NCI-H1417 treated with DMSO at 0.1 percent for 48 hours (cell line): ENCODE data around the gene DUSP28.
"Not testable (repeated sequence)": the region's sequence is repeated elsewhere in the genome, so short reads cannot be mapped to it uniquely, and the experiment has no call there.

Source experiments
- DNase-seq: peaks from one replicate; lab custom pipeline; 2025; lab: John Stamatoyannopoulos, UW

Gene DUSP28, protein sequence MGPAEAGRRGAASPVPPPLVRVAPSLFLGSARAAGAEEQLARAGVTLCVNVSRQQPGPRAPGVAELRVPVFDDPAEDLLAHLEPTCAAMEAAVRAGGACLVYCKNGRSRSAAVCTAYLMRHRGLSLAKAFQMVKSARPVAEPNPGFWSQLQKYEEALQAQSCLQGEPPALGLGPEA

GRCh38 chr2:240560084-240560479 is at the start of gene DUSP28:
TSS of gene DUSP28 (plus strand) at chr2:240560357. CDS start at chr2:240560685, 328 bp downstream.
- DNase-seq: no peak

DNA sequence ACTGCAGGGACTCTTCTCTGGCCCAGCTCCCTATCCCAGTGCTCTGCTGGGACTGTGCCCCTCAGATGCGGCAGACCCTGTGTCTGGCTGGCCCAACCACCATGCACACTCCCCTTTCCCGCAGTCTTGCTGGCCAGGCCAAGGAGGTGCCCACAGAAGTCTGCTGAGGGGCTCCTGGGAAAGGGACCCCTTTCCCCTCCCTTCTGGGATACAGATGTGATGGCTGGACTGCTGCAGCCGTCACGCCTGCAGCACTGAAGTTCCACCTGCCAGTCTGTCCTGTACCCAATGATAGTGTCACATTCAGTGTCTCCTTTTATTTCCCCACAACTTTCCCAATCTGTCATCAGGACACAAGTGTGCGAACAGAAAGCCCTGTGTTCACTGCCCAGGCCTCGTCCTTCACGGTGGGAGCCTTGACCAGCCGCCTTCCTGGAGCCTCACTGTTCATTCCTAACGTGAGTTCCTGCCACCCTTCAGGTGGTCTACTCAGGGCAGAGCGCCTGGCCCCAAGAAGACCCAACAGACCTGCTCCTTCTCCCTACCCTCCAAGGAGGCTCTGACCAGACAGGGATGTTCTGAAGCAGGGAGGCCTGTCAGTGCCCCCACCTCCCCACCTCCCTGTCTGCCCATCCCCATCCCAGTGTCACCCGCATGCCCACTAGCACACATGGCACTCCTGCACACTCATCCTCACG is 49.5 kb upstream of the DUSP28 start:
- DNase-seq: no peak

GRCh38 chr2:240511351-240512108 is 48.6 kb upstream of the DUSP28 start:
- DNase-seq: no peak

- DNase-seq: no peak
Measured at GRCh38 chr2:240512109-240512485, 48.1 kb upstream of the DUSP28 start.

DNA sequence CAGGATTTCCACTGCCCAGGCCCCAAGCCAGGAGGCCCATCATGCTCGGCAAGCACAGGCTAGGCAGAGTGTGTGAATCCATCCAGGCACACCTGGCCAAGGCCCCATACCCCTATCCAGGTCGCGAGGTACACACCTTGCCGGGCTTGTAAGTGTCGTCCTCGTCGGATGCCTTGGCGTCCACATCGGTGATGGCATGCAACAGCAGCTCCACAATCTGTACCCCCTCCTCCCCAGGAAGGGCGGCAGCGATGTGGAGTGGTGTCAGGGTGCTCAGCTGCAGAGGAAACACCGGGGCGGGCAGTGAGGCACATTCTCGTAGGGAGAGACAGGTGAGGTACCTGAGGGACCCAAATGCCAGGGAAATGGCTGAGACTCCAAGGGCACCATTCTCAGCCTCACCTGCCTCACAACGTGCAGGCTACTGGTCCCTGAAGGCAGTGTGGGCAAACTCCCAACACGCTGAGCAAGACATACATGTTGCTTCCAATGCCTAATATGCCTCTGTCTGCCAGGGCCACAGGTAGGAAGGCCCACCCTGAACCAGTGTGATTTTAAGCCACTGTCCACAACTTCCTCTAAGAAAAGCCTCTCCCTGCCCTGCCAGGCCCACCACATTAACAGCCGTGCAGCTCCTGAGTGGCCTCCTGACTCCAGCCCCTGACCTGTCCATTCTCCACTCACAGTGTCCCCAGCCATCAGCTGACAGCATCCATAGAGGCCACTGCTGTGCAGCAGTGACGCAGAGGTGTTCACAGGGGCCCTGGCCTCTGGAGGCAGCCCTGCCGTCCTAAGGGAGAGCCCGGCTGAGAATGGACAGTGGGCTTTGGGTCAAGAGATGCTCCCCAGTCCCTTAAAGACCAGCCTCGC is 47.3 kb upstream of the DUSP28 start:
- DNase-seq: no peak

DNA sequence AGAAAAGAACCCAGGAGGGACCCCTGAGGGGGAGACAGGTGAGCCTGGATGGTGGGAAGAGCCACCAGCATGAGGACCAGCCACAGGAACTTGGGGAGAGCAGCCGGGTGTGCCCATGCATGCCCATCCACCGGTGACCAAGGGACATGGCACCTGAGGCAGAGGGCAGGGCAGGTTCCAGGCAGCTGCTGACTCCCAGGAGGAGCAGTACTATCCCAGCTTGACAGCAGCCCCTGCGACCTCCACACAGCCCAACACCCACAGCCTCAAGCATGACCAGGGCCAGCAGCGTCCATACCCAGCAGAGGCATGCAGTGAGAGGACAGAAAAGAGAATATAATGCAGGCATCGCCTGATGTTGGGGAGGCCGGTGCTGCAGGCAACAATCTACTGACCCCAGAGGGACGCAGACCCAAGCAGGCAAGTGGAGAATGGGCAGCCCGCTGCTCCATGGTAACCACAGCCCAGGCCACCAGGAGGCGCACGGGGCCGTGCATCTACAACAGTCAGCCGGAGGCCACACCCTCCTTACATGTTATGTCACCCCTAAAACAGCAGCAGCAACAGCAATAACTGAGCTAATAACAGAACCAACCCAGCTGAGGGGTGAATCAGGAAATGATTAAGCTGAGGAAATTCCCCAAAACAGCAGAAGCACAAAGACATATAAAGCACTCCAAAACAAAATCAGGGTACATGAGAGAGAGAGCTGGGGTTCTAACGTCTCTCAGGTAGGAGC is 46.4 kb upstream of the DUSP28 start:
- no peak for DNase-seq

GRCh38 chr2:240514631-240515030 is 45.5 kb upstream of the DUSP28 start:
- no peak for DNase-seq

- no peak for DNase-seq
Measured at GRCh38 chr2:240517342-240517741, 42.8 kb upstream of the DUSP28 start.

DNA sequence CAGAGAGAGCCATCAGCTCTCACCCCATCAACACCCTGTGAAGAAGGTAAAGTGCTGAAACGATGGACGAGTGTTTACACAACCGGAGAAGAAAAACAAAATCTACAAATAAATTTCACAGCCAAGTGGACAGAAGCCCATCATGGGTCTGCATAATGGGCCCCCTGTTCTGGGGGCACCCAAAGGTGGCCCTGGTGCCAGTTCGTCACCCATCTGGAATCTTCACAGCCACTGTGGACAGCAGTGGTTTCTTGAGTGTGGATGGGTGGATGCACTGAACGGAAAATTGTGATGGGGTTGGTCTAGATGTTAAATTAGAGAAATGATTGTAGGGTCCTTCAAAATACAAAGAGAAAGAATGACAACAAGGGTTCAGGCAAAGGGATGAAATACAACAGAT is 41.2 kb upstream of the DUSP28 start:
- no peak for DNase-seq

GRCh38 chr2:240519396-240520129 is 40.6 kb upstream of the DUSP28 start:
- no peak for DNase-seq

GRCh38 chr2:240520130-240520973 is 39.8 kb upstream of the DUSP28 start:
- DNase-seq: no peak

DNA sequence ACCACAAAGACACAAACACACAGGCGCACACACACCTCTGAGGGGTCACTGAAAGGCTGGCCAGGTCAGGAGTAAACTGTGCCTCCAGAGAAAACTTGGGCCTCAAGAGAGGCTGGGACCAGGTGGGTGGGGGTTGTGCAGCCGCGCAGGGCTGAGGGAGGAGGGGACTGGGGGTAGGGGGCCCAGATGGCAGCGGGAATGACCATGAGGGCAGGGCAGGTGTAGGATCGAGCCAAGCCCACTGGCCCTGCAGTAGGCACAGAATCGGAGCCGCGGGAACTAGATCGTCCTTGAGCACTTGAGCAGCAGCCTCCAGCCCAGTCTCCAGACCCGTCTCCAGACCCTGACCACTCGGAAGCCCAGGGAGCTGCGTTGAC is 39.2 kb upstream of the DUSP28 start:
- no peak for DNase-seq

GRCh38 chr2:240521885-240522284 is 38.3 kb upstream of the DUSP28 start:
- DNase-seq: not testable (repeated sequence)

GRCh38 chr2:240522406-240522805 is 37.8 kb upstream of the DUSP28 start:
- DNase-seq: no peak

- no peak for DNase-seq
Measured at GRCh38 chr2:240523451-240524281, 36.5 kb upstream of the DUSP28 start.

DNA sequence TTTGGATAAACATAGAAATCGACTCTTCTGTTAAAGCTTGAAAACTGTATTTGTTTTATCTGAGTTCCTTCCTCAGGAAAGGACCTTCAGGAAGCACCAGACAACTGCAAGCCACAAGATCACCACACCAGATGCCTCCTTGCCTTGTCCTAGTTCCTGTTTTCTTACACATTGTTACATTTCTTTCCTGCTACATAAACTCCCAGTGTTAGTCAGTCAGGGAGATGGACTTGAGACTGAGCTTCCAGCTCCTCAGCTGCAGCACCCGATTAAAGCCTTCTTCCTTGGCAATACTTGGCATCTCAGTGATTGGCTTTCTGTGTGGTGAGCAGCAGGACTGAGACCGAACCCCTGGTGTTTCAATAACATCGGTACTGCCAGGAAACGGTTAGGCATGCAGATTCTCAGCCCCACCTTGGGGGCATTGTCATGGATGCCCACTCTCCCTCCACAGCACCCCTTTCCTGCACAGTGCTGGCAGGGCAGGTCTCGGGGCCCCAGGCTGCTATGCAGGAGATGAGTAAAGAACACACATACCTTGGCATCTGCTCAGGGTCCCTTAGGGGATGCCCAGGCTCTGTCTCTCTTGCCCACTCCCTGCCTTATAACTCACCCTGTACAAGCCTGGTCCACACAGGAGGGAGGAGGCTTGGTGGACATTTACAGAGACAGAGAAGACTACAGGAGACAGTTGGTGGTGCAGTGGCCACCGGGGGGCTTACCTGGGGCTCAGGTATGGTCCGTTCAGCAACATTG is 35.0 kb upstream of the DUSP28 start:
- no peak for DNase-seq

DNA sequence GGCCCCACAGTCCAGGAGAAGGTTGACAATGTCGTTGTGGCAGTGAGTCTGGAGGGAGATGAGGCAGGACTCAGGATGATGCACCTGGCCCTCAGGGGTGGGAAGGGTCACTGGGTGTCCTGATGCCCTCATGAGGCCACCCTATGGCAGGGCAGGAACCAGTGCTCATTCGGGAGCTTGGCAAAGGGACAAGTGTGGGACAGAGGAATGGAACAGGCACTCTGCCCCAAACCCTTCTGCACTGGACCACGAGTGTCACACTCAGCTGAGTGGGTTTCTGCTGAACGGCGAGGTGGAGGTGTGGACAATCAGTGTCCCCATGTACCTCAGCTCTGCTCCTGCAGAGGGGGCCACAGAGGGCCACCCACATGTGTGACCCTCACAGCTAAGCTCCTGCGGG is 34.4 kb upstream of the DUSP28 start:
- DNase-seq: no peak

- DNase-seq: no peak
Measured at GRCh38 chr2:240526521-240526920, 33.6 kb upstream of the DUSP28 start.
